NB4 (cell line): ENCODE results near the gene ERVFRD-1.

Experiments used
- CTCF ChIP-seq: IDR thresholded peaks from one replicate; pipeline ENCODE4 v1.5.1; 2012; ENCODE audit warnings: low read depth, low read length
- POLR2A ChIP-seq: IDR thresholded peaks from 2 replicates; pipeline ENCODE4 v1.6.1; 2011; ENCODE audit warnings: mild to moderate bottlenecking; ENCODE audit not compliant: insufficient read length; ENCODE audit errors: extremely low read depth

GRCh38 chr6:11126876-11127275 is 15.4 kb upstream of the ERVFRD-1 start:
- no peak for TF ChIP-seq CTCF
- no peak for TF ChIP-seq POLR2A
